HepG2 (cell line): ENCODE data around the gene HNRNPUL2. TPM values are rescaled to one million over a fixed set of nuclear protein-coding genes. Genes with fewer than 3 reads are reported as not detected.

Experiments used
- ATAC-seq: fragments of 200-7000 bp; cut with Tn5 transposase; 3 replicates; pipeline ENCODE4 v1.9.1; 2020; ENCODE audit warnings: mild to moderate bottlenecking, moderate library complexity
- BruUV-seq: library from RNA; stranded (reverse); fragments of 400-500 nt; replicated peaks from 2 replicates; lab custom pipeline; 2021; lab: Mats Ljungman, UMichigan
- CTCF ChIA-PET: fragments of 300-600 bp; formaldehyde crosslinking; extraction: SDS; loops from one replicate; lab custom pipeline; 2021; ENCODE audit warnings: low total read pairs, inconsistent platforms, low intra/inter-chr PET ratio; lab: Yijun Ruan, JAX
- POLR2A ChIA-PET: fragments of 350-600 bp; sonication (Branson Sonifier 250); formaldehyde crosslinking; loops from one replicate; lab custom pipeline; 2020; ENCODE audit warnings: antibody characterized with exemption, inconsistent platforms; lab: Yijun Ruan, JAX
- DNase-seq: peaks from one replicate; pipeline ENCODE4 v3.0.0-alpha.2; 2015; ENCODE audit warnings: low spot score
- FAIRE-seq: peaks from 3 replicates; lab custom pipeline; 2011; peaks lifted over from hg19 to GRCh38; lab: Jason Lieb, UNC
- H2AFZ ChIP-seq: one replicate; pipeline ENCODE4 v1.6.1; 2011; ENCODE audit warnings: low read length, inconsistent platforms
- H3K27ac ChIP-seq: fragments of 300-600 bp; 3 replicates; pipeline ENCODE4 v1.8.0; 2011; ENCODE audit warnings: mixed run types, mild to moderate bottlenecking, mixed read lengths, low read length, inconsistent platforms; ENCODE audit not compliant: insufficient read depth; ENCODE audit errors: extremely low read length
- H3K27me3 ChIP-seq, 2 experiments: fragments of 200-600 bp in 1 of 2; 2 replicates in 1 of 2; 3 replicates in 1 of 2; pipeline versions ENCODE4 v1.6.0 to v1.8.0; 2011; ENCODE audit warnings: low read length in 2 of 2, mild to moderate bottlenecking in 2 of 2, moderate library complexity in 2 of 2, inconsistent platforms in 1 of 2; ENCODE audit not compliant: insufficient read depth in 2 of 2, control insufficient read depth in 1 of 2
- H3K36me3 ChIP-seq, 2 experiments: fragments of 200-600 bp in 1 of 2; replicated peaks in 1 of 2; 2 replicates in 1 of 2; 3 replicates in 1 of 2; pipeline versions ENCODE4 v1.5.1 to v1.8.0; 2011; ENCODE audit warnings: low read length in 2 of 2, inconsistent platforms in 1 of 2; ENCODE audit not compliant: insufficient read depth in 2 of 2, control insufficient read depth in 1 of 2
- H3K4me1 ChIP-seq: 2 replicates; pipeline ENCODE4 v1.5.1; 2012; ENCODE audit warnings: low read length, inconsistent platforms; ENCODE audit not compliant: insufficient read depth
- H3K4me2 ChIP-seq: 2 replicates; pipeline ENCODE4 v1.6.0; 2011; ENCODE audit warnings: low read depth, low read length, inconsistent platforms
- H3K4me3 ChIP-seq, 3 experiments: fragments of 200-600 bp in 1 of 3; sonication (generic), shearing (Covaris generic) in 1 of 3; replicated peaks in 1 of 3; 2 replicates each; pipeline ENCODE4 v1.5.1; 2011 to 2016; ENCODE audit warnings: low read length in 3 of 3, inconsistent platforms in 2 of 3, low read depth in 2 of 3, mild to moderate bottlenecking in 2 of 3, control low read depth in 1 of 3, mixed read lengths in 1 of 3; ENCODE audit not compliant: insufficient read depth in 1 of 3
- H3K79me2 ChIP-seq: one replicate; pipeline ENCODE4 v1.6.1; 2011; ENCODE audit warnings: low read length, inconsistent platforms; ENCODE audit not compliant: insufficient read depth
- H3K9ac ChIP-seq: 2 replicates; pipeline ENCODE4 v1.6.0; 2011; ENCODE audit warnings: mild to moderate bottlenecking, low read depth, low read length, inconsistent platforms; ENCODE audit not compliant: insufficient read depth
- H3K9me3 ChIP-seq: 2 replicates; pipeline ENCODE4 v1.5.1; 2012; ENCODE audit warnings: mild to moderate bottlenecking, low read length
- H4K20me1 ChIP-seq: 2 replicates; pipeline ENCODE4 v1.6.0; 2011; ENCODE audit warnings: inconsistent platforms, mild to moderate bottlenecking, low read length, moderate library complexity; ENCODE audit not compliant: insufficient read depth
- JUNB ChIP-seq: sonication (generic); formaldehyde crosslinking; IDR thresholded peaks from 2 replicates; pipeline ENCODE4 v1.8.0; 2022; ENCODE audit warnings: missing genetic modification reagents, mild to moderate bottlenecking, borderline replicate concordance
- NFE2L1 ChIP-seq: sonication (generic); formaldehyde crosslinking; IDR thresholded peaks from 2 replicates; pipeline ENCODE4 v1.4.0; 2020; ENCODE audit warnings: missing genetic modification reagents, mild to moderate bottlenecking, borderline replicate concordance
- NPAS2 ChIP-seq: sonication (generic); formaldehyde crosslinking; IDR thresholded peaks from 2 replicates; pipeline ENCODE4 v1.8.0; 2022; ENCODE audit warnings: mild to moderate bottlenecking, missing genetic modification reagents, borderline replicate concordance
- RAD21 ChIP-seq: fragments of 450-650 bp; formaldehyde crosslinking; IDR thresholded peaks from 2 replicates; pipeline ENCODE4 v1.5.0; 2020; ENCODE audit warnings: mild to moderate bottlenecking
- RELA ChIP-seq: sonication (generic); formaldehyde crosslinking; IDR thresholded peaks from 2 replicates; pipeline ENCODE4 v1.4.0; 2020; ENCODE audit warnings: missing genetic modification reagents
- REPIN1 ChIP-seq: sonication (generic); formaldehyde crosslinking; IDR thresholded peaks from 2 replicates; pipeline ENCODE4 v1.8.0; 2022; ENCODE audit warnings: missing genetic modification reagents, low read depth, mild to moderate bottlenecking, borderline replicate concordance
- ZFP62 ChIP-seq: sonication (generic); formaldehyde crosslinking; IDR thresholded peaks from 2 replicates; pipeline ENCODE4 v1.4.0; 2020; ENCODE audit warnings: missing genetic modification reagents
- ZFP82 ChIP-seq: sonication (generic); formaldehyde crosslinking; IDR thresholded peaks from 2 replicates; pipeline ENCODE4 v1.5.1; 2020; ENCODE audit warnings: mild to moderate bottlenecking, missing genetic modification reagents, borderline replicate concordance
- ZNF121 ChIP-seq: sonication (generic); formaldehyde crosslinking; IDR thresholded peaks from 2 replicates; pipeline ENCODE4 v1.5.0; 2020; ENCODE audit warnings: mild to moderate bottlenecking, missing genetic modification reagents
- ZNF20 ChIP-seq: sonication (generic); formaldehyde crosslinking; IDR thresholded peaks from 2 replicates; pipeline ENCODE4 v1.4.0; 2020; ENCODE audit warnings: mild to moderate bottlenecking, moderate library complexity, missing genetic modification reagents
- ZNF333 ChIP-seq: sonication (generic); formaldehyde crosslinking; IDR thresholded peaks from 2 replicates; pipeline ENCODE4 v1.4.0; 2020; ENCODE audit warnings: mild to moderate bottlenecking, missing genetic modification reagents, borderline replicate concordance
- WGBS: methylation state at CpG from one replicate; pipeline ENCODE4 v1.1.6; 2017; ENCODE audit warnings: low lambda C conversion rate; 5-methylcytosine and 5-hydroxymethylcytosine counted together
- in situ Hi-C: cut with HindIII; loops from 2 replicates; pipeline ENCODE4 v1.10.0; 2017; ENCODE audit warnings: low pct_unique_long_range_greater_than_20kb; ENCODE audit not compliant: extremely low pct_ligation_motif_present
- intact Hi-C: fragments of 100-400 bp; cut with micrococcal nuclease; formaldehyde crosslinking; loops from one replicate; pipeline ENCODE4 v1.10.0; 2022; ENCODE audit not compliant: unreplicated experiment
- polyA plus RNA-seq, 8 experiments: library from polyadenylated mRNA; depleted of rRNA in 3 of 8; stranded (reverse) in 7 of 8; unstranded in 1 of 8; fragments of >200 nt; fragmentation: Illumina TruSeq in 4 of 8; extraction: Trizol in 4 of 8; gene quantifications; 2 replicates each; pipeline versions ENCODE4 v1.2.1 to v1.2.3, GENCODE V29; 2011 to 2016; ENCODE audit warnings: low read depth in 4 of 8, missing spikeins in 1 of 8, mixed read lengths in 1 of 8; ENCODE audit not compliant: insufficient read depth in 1 of 8
- total RNA-seq, 5 experiments: library from RNA; depleted of rRNA; stranded (reverse); fragments of >200 nt; fragmentation: Illumina TruSeq; extraction: Trizol; gene quantifications; 2 replicates each; pipeline ENCODE4 v1.2.3, GENCODE V29; 2016; ENCODE audit warnings: low read depth in 1 of 5
- TF ChIP-seq, protein P1 (sequence below): sonication (generic); formaldehyde crosslinking; conservative IDR thresholded peaks from 2 replicates; pipeline ENCODE4 v1.4.0; 2020; ENCODE audit warnings: mild to moderate bottlenecking, missing genetic modification reagents, moderate library complexity
- TF ChIP-seq, protein P2 (sequence below): sonication (generic); formaldehyde crosslinking; IDR thresholded peaks from 2 replicates; pipeline ENCODE4 v1.5.1; 2020; ENCODE audit warnings: mild to moderate bottlenecking, moderate library complexity, missing genetic modification reagents
- TF ChIP-seq, protein P3 (sequence below): sonication (generic); formaldehyde crosslinking; IDR thresholded peaks from 2 replicates; pipeline ENCODE4 v1.5.1; 2020; ENCODE audit warnings: missing genetic modification reagents, mild to moderate bottlenecking, borderline replicate concordance
- TF ChIP-seq, protein P4 (sequence below): sonication (generic); formaldehyde crosslinking; IDR thresholded peaks from 2 replicates; pipeline ENCODE4 v1.4.0; 2020; ENCODE audit warnings: missing genetic modification reagents, borderline replicate concordance

The HNRNPUL2 gene
- total and polyA plus RNA-seq, 2 of the 13 experiments (the other 11 are each of a cell fraction or from before 2014, with no cell fraction given): 8.4 to 9.6 TPM

DNA sequence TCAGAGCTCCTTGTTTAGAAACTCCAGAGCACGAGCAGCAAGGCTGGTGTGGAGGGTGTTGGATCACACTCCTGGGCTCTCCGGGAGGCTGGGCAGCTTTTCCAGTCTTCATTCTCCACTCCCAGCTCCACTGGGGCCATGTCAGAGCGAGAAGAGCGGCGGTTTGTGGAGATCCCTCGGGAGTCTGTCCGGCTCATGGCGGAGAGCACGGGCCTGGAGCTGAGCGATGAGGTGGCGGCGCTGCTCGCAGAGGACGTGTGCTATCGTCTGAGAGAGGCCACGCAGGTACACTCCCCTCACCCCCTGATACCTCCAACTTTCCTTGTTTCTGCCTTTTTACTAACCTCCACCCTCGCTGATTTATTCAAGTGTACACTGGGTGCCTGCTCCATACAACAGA is 48.4 kb upstream of the HNRNPUL2 start:
- 98% methylated on average over 17 of the region's 17 CpGs for WGBS
- in situ Hi-C loops: no loop called here
- BruUV-seq: no TSS peak
- TF ChIP-seq ZFP82 (CRISPR knock-in tag): no peak
- no peak for TF ChIP-seq ZNF121 (CRISPR knock-in tag)
- no peak for TF ChIP-seq ZNF20 (CRISPR knock-in tag)
- no peak for TF ChIP-seq RELA (CRISPR knock-in tag)
- no peak for TF ChIP-seq ZFP62
- TF ChIP-seq, protein P1, sequence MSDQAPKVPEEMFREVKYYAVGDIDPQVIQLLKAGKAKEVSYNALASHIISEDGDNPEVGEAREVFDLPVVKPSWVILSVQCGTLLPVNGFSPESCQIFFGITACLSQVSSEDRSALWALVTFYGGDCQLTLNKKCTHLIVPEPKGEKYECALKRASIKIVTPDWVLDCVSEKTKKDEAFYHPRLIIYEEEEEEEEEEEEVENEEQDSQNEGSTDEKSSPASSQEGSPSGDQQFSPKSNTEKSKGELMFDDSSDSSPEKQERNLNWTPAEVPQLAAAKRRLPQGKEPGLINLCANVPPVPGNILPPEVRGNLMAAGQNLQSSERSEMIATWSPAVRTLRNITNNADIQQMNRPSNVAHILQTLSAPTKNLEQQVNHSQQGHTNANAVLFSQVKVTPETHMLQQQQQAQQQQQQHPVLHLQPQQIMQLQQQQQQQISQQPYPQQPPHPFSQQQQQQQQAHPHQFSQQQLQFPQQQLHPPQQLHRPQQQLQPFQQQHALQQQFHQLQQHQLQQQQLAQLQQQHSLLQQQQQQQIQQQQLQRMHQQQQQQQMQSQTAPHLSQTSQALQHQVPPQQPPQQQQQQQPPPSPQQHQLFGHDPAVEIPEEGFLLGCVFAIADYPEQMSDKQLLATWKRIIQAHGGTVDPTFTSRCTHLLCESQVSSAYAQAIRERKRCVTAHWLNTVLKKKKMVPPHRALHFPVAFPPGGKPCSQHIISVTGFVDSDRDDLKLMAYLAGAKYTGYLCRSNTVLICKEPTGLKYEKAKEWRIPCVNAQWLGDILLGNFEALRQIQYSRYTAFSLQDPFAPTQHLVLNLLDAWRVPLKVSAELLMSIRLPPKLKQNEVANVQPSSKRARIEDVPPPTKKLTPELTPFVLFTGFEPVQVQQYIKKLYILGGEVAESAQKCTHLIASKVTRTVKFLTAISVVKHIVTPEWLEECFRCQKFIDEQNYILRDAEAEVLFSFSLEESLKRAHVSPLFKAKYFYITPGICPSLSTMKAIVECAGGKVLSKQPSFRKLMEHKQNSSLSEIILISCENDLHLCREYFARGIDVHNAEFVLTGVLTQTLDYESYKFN (CRISPR knock-in tag): no peak
- no peak for TF ChIP-seq REPIN1 (CRISPR knock-in tag)
- no peak for TF ChIP-seq JUNB (CRISPR knock-in tag)
- TF ChIP-seq, protein P2, sequence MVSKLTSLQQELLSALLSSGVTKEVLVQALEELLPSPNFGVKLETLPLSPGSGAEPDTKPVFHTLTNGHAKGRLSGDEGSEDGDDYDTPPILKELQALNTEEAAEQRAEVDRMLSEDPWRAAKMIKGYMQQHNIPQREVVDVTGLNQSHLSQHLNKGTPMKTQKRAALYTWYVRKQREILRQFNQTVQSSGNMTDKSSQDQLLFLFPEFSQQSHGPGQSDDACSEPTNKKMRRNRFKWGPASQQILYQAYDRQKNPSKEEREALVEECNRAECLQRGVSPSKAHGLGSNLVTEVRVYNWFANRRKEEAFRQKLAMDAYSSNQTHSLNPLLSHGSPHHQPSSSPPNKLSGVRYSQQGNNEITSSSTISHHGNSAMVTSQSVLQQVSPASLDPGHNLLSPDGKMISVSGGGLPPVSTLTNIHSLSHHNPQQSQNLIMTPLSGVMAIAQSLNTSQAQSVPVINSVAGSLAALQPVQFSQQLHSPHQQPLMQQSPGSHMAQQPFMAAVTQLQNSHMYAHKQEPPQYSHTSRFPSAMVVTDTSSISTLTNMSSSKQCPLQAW (CRISPR knock-in tag): no peak
- TF ChIP-seq, protein P3, sequence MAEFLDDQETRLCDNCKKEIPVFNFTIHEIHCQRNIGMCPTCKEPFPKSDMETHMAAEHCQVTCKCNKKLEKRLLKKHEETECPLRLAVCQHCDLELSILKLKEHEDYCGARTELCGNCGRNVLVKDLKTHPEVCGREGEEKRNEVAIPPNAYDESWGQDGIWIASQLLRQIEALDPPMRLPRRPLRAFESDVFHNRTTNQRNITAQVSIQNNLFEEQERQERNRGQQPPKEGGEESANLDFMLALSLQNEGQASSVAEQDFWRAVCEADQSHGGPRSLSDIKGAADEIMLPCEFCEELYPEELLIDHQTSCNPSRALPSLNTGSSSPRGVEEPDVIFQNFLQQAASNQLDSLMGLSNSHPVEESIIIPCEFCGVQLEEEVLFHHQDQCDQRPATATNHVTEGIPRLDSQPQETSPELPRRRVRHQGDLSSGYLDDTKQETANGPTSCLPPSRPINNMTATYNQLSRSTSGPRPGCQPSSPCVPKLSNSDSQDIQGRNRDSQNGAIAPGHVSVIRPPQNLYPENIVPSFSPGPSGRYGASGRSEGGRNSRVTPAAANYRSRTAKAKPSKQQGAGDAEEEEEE (CRISPR knock-in tag): no peak
- TF ChIP-seq NPAS2 (CRISPR knock-in tag): no peak
- TF ChIP-seq RAD21: no peak
- no peak for TF ChIP-seq ZNF333 (CRISPR knock-in tag)
- no peak for TF ChIP-seq NFE2L1 (CRISPR knock-in tag)
- TF ChIP-seq, protein P4, sequence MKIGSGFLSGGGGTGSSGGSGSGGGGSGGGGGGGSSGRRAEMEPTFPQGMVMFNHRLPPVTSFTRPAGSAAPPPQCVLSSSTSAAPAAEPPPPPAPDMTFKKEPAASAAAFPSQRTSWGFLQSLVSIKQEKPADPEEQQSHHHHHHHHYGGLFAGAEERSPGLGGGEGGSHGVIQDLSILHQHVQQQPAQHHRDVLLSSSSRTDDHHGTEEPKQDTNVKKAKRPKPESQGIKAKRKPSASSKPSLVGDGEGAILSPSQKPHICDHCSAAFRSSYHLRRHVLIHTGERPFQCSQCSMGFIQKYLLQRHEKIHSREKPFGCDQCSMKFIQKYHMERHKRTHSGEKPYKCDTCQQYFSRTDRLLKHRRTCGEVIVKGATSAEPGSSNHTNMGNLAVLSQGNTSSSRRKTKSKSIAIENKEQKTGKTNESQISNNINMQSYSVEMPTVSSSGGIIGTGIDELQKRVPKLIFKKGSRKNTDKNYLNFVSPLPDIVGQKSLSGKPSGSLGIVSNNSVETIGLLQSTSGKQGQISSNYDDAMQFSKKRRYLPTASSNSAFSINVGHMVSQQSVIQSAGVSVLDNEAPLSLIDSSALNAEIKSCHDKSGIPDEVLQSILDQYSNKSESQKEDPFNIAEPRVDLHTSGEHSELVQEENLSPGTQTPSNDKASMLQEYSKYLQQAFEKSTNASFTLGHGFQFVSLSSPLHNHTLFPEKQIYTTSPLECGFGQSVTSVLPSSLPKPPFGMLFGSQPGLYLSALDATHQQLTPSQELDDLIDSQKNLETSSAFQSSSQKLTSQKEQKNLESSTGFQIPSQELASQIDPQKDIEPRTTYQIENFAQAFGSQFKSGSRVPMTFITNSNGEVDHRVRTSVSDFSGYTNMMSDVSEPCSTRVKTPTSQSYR: no peak

More for the DNA sequence above, 48.4 kb upstream of the HNRNPUL2 start:
- H4K20me1 ChIP-seq: no peaks in the 10 kb centered on the region
- intact Hi-C loops: no loop called here
- ATAC-seq (no peak), FAIRE-seq (no peak), DNase-seq (no peak)
- H3K4me2 ChIP-seq: no peak overlapping the region
- H3K9ac ChIP-seq: no peak overlapping the region
- peaks cover 10% of the 10 kb centered on the region for H3K79me2 ChIP-seq
- H2AFZ ChIP-seq: no peak overlapping the region
- no peaks in the 10 kb centered on the region; a peak in 1 of 5 replicates for H3K27me3 ChIP-seq
- H3K36me3 ChIP-seq: peaks cover 10 to 33% of the 10 kb centered on the region in 2 experiments
- ChIA-PET POLR2A (interaction anchor here (1.1 to 1.6 kb wide), 2 partner anchors 22 to 57 kb away, joined by 4 read pairs; partner anchors contain the start of gene ZBTB3), CTCF (no interaction called here)
- H3K27ac ChIP-seq: no peak overlapping the region
- no peak overlapping the region for H3K4me3 ChIP-seq
- peaks cover 13% of the 10 kb centered on the region for H3K4me1 ChIP-seq
- H3K9me3 ChIP-seq: no peaks in the 10 kb centered on the region
